ENCODE data around the gene NPC1.

The NPC1 gene

DNA sequence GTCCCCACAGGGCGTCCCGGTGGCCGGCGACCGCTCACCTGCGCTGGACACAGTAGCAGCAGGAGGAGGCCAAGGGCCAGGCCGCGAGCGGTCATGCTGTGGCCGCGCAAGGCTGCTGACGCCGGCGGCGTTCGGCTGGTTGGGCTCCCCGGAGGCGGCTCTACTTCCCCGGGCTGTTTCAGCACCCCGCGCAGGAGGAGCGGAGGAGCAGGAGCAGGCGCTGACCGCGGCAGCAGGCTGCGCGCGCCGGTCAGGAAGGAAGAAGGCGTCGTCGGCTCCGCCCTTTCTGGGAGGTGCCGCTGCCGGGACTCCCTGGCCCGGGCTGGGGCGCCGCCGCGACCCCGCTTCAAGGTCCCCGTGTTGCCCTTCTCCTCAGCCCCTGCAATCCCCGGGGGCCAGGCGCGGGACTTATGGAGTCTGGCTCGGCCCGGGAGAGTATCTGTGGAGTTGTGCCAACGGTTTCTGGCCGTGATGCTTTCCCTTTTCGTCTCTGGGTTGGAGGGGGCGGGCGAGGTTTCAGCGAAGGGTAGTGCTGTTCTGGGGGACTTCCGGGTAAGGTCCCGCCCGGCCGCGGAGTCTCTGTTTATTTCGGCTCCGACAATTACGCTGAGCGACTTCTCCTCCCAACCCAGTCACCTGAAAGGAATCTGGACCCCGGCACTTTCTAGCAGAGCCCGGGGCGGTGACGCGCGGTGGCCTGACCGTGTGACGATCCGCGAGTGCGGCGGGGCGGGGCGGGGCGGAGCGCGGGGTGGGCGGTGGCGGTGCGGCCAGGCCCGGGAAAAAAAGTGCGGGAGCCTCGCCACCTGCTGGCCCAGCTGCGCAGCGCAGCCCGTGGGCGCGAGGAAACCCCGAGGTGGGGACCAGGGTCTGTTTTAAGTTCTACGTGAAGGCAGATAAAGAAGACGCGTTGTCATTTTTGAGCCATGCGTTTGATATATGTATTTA lies at the start of gene NPC1:
Gene NPC1 (minus strand): TSS at position 258 of the 948 bp plus-strand sequence. CDS start 163 bp downstream, at position 95.
- DNase-seq (ENCODE audit: low read depth): peak; percentile 93
- peak; percentile 80 for TF ChIP-seq CTCF (conservative IDR thresholded peaks at IDR 0.05; ENCODE audit: low read length)
- peak within 1 kb of the TSS; percentile 92 for H3K4me3 ChIP-seq (ENCODE audit: low read length)

DNA sequence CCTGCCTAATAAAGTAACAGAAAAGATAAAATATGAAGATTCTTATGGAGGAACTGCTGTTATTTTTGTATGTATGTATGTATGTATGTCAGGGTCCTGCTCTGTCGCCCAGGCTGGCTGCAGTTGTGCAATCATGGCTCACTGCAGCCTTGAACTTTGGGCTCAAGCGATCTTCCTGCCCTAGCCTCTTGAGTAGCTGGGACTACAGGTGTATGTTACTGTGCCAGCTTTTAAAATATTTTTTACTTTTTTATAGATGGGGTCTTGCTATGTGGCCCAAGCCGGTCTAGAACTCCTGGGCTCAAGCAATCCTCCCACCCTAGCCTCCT lies 49.7 kb upstream of the NPC1 start:
- no peak for TF ChIP-seq CTCF (conservative IDR thresholded peaks at IDR 0.05; ENCODE audit: low read length)
- H3K4me3 ChIP-seq (ENCODE audit: low read length): no peak overlapping the region
- no peak for DNase-seq (ENCODE audit: low read depth)

DNA sequence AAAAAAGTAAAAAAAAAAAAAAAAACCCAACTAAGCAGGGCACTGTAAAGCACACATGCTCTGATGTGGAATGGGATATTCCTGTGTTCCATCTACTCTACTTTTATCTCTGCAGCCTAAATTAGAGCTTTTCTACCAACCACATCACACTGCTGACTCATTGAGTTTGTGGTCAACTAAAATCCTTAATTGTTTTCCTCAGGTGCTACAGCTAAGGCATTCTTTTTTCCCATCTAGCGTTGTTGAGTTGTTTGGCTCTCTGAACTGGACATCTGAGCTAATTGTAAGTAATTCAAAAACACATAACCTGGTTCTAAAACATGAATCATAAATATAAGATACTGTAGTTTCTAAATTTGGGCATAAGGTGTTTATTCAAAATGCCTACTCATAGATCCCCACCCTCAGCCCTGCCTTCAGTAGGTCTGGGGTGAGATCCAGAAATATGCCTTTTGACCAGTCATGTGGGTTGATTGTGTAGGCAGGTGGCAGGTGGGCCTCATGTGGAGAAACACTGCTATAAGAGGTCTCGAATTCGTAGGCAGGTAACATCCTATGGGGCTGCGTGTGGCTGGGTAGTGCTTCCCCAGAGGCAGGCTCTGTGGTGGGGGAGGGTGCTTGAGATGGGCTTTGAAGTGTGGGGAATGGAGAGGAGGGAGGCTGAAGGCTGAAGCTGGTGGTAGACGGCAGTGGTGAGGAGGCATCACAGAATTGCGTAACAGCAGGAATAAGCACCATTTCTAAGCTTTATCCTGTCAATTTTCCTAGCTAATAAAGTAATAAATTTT lies 49.2 kb upstream of the NPC1 start:
- DNase-seq (ENCODE audit: low read depth): no peak
- H3K4me3 ChIP-seq (ENCODE audit: low read length): no peak overlapping the region
- TF ChIP-seq CTCF (conservative IDR thresholded peaks at IDR 0.05; ENCODE audit: low read length): no peak

DNA sequence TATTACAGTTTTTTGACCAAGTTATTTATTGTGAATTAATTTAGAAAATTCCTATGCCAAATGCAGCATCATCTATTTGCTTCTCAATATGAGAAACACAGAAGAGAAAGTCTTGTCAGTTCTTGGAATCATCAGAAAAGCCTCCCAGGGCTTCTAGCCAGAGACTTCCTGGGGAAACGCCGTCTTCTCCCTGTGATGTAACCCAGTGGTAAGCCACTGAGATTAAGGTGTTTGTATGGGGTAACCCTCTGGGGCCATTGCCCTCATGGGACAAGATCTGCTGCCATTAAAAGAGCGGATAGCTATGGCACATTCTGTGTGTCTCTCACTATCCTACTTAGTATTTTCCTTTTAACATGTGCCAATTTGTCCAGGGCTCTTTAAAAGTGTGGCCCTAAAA lies 48.4 kb upstream of the NPC1 start:
- DNase-seq (ENCODE audit: low read depth): no peak
- TF ChIP-seq CTCF (conservative IDR thresholded peaks at IDR 0.05; ENCODE audit: low read length): no peak

GRCh38 chr18:23632615-23633014 lies 46.3 kb upstream of the NPC1 start:
- no peak overlapping the region for H3K4me3 ChIP-seq (ENCODE audit: low read length)
- no peak for TF ChIP-seq CTCF (conservative IDR thresholded peaks at IDR 0.05; ENCODE audit: low read length)
- no peak for DNase-seq (ENCODE audit: low read depth)

More for the DNA sequence above, 48.4 kb upstream of the NPC1 start:
- no peak overlapping the region for H3K4me3 ChIP-seq (ENCODE audit: low read length)

- no peak for DNase-seq (ENCODE audit: low read depth)
- H3K4me3 ChIP-seq (ENCODE audit: low read length): no peak overlapping the region
- no peak for TF ChIP-seq CTCF (conservative IDR thresholded peaks at IDR 0.05; ENCODE audit: low read length)
Measured at GRCh38 chr18:23631746-23632145, 45.4 kb upstream of the NPC1 start.
